Measurements from ENCODE around the gene CMPK2. TPM values are rescaled to one million over a fixed set of nuclear protein-coding genes. Genes with fewer than 3 reads are reported as not detected.

The CMPK2 gene
- total RNA-seq, 1 experiment from 2014 or later, result 5.0 TPM

DNA sequence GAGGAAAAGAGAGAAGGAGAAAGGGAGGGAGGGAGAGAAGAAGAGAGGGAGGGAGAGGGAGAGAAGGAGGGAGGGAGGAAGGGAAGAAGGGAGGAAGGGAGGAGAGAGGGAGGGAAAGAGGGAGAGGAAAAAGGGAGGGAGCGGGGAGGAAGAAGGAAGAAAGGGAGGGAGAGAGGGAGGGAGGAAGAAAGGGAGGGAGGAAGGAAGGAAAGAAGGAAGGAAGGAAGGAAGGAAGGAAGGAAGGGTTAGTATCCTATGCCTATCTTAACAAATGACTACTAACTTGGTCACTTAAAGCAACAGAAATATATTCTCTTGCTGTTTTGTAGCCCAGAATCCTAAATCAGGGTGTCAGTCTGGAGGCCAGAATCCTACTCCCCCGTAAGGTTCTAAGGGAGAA lies 52.1 kb downstream of the CMPK2 start:
- Histone ChIP-seq H3K27me3 (ENCODE audit: low read length) (peaks cover 68% of the 10 kb centered on the region), H3K4me1 (ENCODE audit: insufficient read depth, low read length) (no peaks in the 10 kb centered on the region), H3K9me3 (ENCODE audit: low read length) (no peaks in the 10 kb centered on the region), H3K9ac (ENCODE audit: low read length) (no peak overlapping the region), H3K79me2 (ENCODE audit: low read length) (no peaks in the 10 kb centered on the region), H3F3A (ENCODE audit: low read length, unreplicated experiment) (no peaks in the 10 kb centered on the region), H3K27ac (ENCODE audit: low read length) (no peak overlapping the region), H2AFZ (ENCODE audit: low read length) (no peak overlapping the region), H3K9me2 (replicated peaks; ENCODE audit: low read length) (no peaks in the 10 kb centered on the region), H3K4me2 (ENCODE audit: low read length) (no peak overlapping the region), H3K36me3 (ENCODE audit: low read depth, low read length) (no peaks in the 10 kb centered on the region), H4K20me1 (ENCODE audit: low read length) (no peaks in the 10 kb centered on the region), H3K4me3 (ENCODE audit: low read length) (no peak overlapping the region)
- DNase-seq (no peak), ATAC-seq (no peak)
- TF ChIP-seq, protein P1, sequence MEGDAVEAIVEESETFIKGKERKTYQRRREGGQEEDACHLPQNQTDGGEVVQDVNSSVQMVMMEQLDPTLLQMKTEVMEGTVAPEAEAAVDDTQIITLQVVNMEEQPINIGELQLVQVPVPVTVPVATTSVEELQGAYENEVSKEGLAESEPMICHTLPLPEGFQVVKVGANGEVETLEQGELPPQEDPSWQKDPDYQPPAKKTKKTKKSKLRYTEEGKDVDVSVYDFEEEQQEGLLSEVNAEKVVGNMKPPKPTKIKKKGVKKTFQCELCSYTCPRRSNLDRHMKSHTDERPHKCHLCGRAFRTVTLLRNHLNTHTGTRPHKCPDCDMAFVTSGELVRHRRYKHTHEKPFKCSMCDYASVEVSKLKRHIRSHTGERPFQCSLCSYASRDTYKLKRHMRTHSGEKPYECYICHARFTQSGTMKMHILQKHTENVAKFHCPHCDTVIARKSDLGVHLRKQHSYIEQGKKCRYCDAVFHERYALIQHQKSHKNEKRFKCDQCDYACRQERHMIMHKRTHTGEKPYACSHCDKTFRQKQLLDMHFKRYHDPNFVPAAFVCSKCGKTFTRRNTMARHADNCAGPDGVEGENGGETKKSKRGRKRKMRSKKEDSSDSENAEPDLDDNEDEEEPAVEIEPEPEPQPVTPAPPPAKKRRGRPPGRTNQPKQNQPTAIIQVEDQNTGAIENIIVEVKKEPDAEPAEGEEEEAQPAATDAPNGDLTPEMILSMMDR (conservative IDR thresholded peaks at IDR 0.05; ENCODE audit: low read depth, low read length), result no peak
- TF ChIP-seq EZH2 (IDR thresholded peaks at IDR 0.05; ENCODE audit: low read length, unreplicated experiment) (no peak), EZH2phosphoT487 (IDR thresholded peaks at IDR 0.05; ENCODE audit: borderline replicate concordance, low read length) (no peak)
- ChIA-PET CTCF (no interaction called here), POLR2A (ENCODE audit: unreplicated experiment) (no interaction called here)
- no TSS peak for BruUV-seq (replicated peaks)
- intact Hi-C loops (cut with micrococcal nuclease), result no loop called here

DNA sequence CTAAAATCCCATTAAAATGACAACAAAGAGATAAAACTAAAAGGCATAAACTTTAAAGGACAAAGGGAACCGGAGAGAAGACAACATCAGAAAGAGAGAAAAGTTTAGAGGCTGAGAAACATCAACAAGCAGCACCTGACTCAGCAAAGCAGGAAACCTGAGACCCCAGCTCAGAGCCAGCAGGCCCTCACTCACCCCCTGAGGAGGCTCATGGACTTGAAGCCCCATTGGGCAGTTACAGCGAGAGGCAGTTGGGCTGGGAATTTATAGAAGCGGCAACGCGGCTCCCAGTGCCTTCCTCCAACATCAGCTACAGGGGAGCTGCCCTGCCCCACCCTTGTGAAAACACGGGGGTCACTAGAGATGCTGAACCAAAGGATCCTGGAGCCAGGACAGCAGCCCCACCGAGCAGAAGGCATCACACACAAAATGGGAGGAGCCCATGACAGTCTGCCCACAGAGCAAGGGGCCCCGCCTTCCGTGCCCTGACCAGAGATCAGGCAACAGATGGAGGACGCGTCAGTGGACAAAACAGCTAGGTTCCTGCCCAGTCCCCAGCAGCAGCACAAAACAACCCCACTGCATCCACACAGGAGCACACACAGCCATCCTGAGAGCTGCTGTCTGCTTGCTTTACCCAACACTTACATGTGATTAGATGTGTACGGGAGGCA lies 52.7 kb downstream of the CMPK2 start:
- Histone ChIP-seq H3K27ac (ENCODE audit: low read length) (no peak overlapping the region), H3K79me2 (ENCODE audit: low read length) (no peaks in the 10 kb centered on the region), H3K27me3 (ENCODE audit: low read length) (peaks cover 67% of the 10 kb centered on the region), H3K36me3 (ENCODE audit: low read depth, low read length) (no peaks in the 10 kb centered on the region), H3F3A (ENCODE audit: low read length, unreplicated experiment) (no peaks in the 10 kb centered on the region), H3K9me2 (replicated peaks; ENCODE audit: low read length) (no peaks in the 10 kb centered on the region), H3K4me2 (ENCODE audit: low read length) (no peak overlapping the region), H3K4me3 (ENCODE audit: low read length) (no peak overlapping the region), H3K9ac (ENCODE audit: low read length) (no peak overlapping the region), H2AFZ (ENCODE audit: low read length) (no peak overlapping the region), H3K9me3 (ENCODE audit: low read length) (no peaks in the 10 kb centered on the region), H3K4me1 (ENCODE audit: insufficient read depth, low read length) (no peaks in the 10 kb centered on the region), H4K20me1 (ENCODE audit: low read length) (no peaks in the 10 kb centered on the region)
- TF ChIP-seq, protein P1 (conservative IDR thresholded peaks at IDR 0.05; ENCODE audit: low read depth, low read length), result no peak
- POLR2A ChIA-PET (ENCODE audit: unreplicated experiment), result no interaction called here
- ATAC-seq, result no peak
- CTCF ChIA-PET, result no interaction called here
- no peak for DNase-seq
- no TSS peak for BruUV-seq (replicated peaks)
- intact Hi-C loops (cut with micrococcal nuclease), result no loop called here

- Histone ChIP-seq H3K79me2 (ENCODE audit: low read length) (no peaks in the 10 kb centered on the region), H4K20me1 (ENCODE audit: low read length) (no peaks in the 10 kb centered on the region), H3K9ac (ENCODE audit: low read length) (no peak overlapping the region), H3K9me2 (replicated peaks; ENCODE audit: low read length) (no peaks in the 10 kb centered on the region), H2AFZ (ENCODE audit: low read length) (no peak overlapping the region), H3K9me3 (ENCODE audit: low read length) (no peaks in the 10 kb centered on the region), H3K27ac (ENCODE audit: low read length) (no peak overlapping the region), H3K4me2 (ENCODE audit: low read length) (no peak overlapping the region), H3K36me3 (ENCODE audit: low read depth, low read length) (no peaks in the 10 kb centered on the region), H3K4me3 (ENCODE audit: low read length) (no peak overlapping the region), H3K4me1 (ENCODE audit: insufficient read depth, low read length) (no peaks in the 10 kb centered on the region), H3K27me3 (ENCODE audit: low read length) (peaks cover 77% of the 10 kb centered on the region), H3F3A (ENCODE audit: low read length, unreplicated experiment) (no peaks in the 10 kb centered on the region)
- intact Hi-C loops (cut with micrococcal nuclease), result no loop called here
- no peak for DNase-seq
- POLR2A ChIA-PET (ENCODE audit: unreplicated experiment), result no interaction called here
- CTCF ChIA-PET, result no interaction called here
- ATAC-seq, result no peak
- BruUV-seq (replicated peaks), result no TSS peak
- TF ChIP-seq, protein P1 (conservative IDR thresholded peaks at IDR 0.05; ENCODE audit: low read depth, low read length), result no peak
- TF ChIP-seq EZH2 (IDR thresholded peaks at IDR 0.05; ENCODE audit: low read length, unreplicated experiment) (no peak), EZH2phosphoT487 (IDR thresholded peaks at IDR 0.05; ENCODE audit: borderline replicate concordance, low read length) (no peak)
Measured at GRCh38 chr2:6810961-6811360, 54.7 kb downstream of the CMPK2 start.
